ENCODE measurements around the gene LAMB1. TPM values are rescaled to one million over a fixed set of nuclear protein-coding genes. Genes with fewer than 3 reads are reported as not detected.

LAMB1 gene
- total RNA-seq, 3 donors from 2014 or later = 115 to 324 (median 300) TPM

GRCh38 chr7:108028111-108028510, 25.1 kb upstream of the LAMB1 start:
- Histone ChIP-seq H3K9me3 (no peaks in the 10 kb centered on the region), H3K27ac (no peak overlapping the region), H3K27me3 (no peaks in the 10 kb centered on the region), H3K4me3 (no peak overlapping the region), H3K36me3 (no peaks in the 10 kb centered on the region), H3K4me1 (no peaks in the 10 kb centered on the region)
- no peak for DNase-seq (ENCODE audit: low spot score in 2 of 2)
- TF ChIP-seq POLR2A (IDR thresholded peaks at IDR 0.05) (no peak), CTCF (IDR thresholded peaks at IDR 0.05) (no peak), POLR2AphosphoS5 (IDR thresholded peaks at IDR 0.05) (no peak)
- intact Hi-C loops (cut with DNase I; ENCODE audit: low total_unique reads) = no loop called here

GRCh38 chr7:108027239-108027638, 24.3 kb upstream of the LAMB1 start:
- H3K4me1 ChIP-seq = no peaks in the 10 kb centered on the region
- H3K27me3 ChIP-seq = no peaks in the 10 kb centered on the region
- H3K9me3 ChIP-seq = no peaks in the 10 kb centered on the region
- TF ChIP-seq POLR2A (IDR thresholded peaks at IDR 0.05) = no peak
- TF ChIP-seq CTCF (IDR thresholded peaks at IDR 0.05) = no peak
- TF ChIP-seq POLR2AphosphoS5 (IDR thresholded peaks at IDR 0.05) = no peak
- H3K27ac ChIP-seq = no peak overlapping the region
- no peak overlapping the region for H3K4me3 ChIP-seq
- no peak for DNase-seq (ENCODE audit: low spot score in 2 of 2)
- H3K36me3 ChIP-seq = no peaks in the 10 kb centered on the region
- intact Hi-C loops (cut with DNase I; ENCODE audit: low total_unique reads) = no loop called here

- no peaks in the 10 kb centered on the region for H3K36me3 ChIP-seq
- intact Hi-C loops (cut with DNase I; ENCODE audit: low total_unique reads) = no loop called here
- TF ChIP-seq POLR2A (IDR thresholded peaks at IDR 0.05) = no peak
- no peak for TF ChIP-seq POLR2AphosphoS5 (IDR thresholded peaks at IDR 0.05)
- TF ChIP-seq CTCF (IDR thresholded peaks at IDR 0.05) = no peak
- no peak overlapping the region for H3K4me3 ChIP-seq
- no peaks in the 10 kb centered on the region for H3K27me3 ChIP-seq
- H3K9me3 ChIP-seq = no peaks in the 10 kb centered on the region
- H3K27ac ChIP-seq = no peak overlapping the region
- DNase-seq (ENCODE audit: low spot score in 2 of 2) = no peak
- H3K4me1 ChIP-seq = no peaks in the 10 kb centered on the region
These were observed 23.7 kb upstream of the LAMB1 start for GRCh38 chr7:108026647-108027046.

- H3K4me3 ChIP-seq = no peak overlapping the region
- DNase-seq (ENCODE audit: low spot score in 2 of 2) = no peak
- TF ChIP-seq POLR2A (IDR thresholded peaks at IDR 0.05) = no peak
- H3K4me1 ChIP-seq = no peaks in the 10 kb centered on the region
- H3K27ac ChIP-seq = no peak overlapping the region
- intact Hi-C loops (cut with DNase I; ENCODE audit: low total_unique reads) = no loop called here
- no peaks in the 10 kb centered on the region for H3K27me3 ChIP-seq
- H3K36me3 ChIP-seq = no peaks in the 10 kb centered on the region
- no peaks in the 10 kb centered on the region for H3K9me3 ChIP-seq
These were observed 23.2 kb upstream of the LAMB1 start for GRCh38 chr7:108026116-108026515.

GRCh38 chr7:108024538-108024937, 21.6 kb upstream of the LAMB1 start:
- TF ChIP-seq POLR2AphosphoS5 (IDR thresholded peaks at IDR 0.05) = no peak
- no peak for TF ChIP-seq POLR2A (IDR thresholded peaks at IDR 0.05)
- TF ChIP-seq CTCF (IDR thresholded peaks at IDR 0.05) = no peak
- H3K9me3 ChIP-seq = no peaks in the 10 kb centered on the region
- DNase-seq (ENCODE audit: low spot score in 2 of 2) = no peak
- H3K36me3 ChIP-seq = no peaks in the 10 kb centered on the region
- no peaks in the 10 kb centered on the region for H3K27me3 ChIP-seq
- H3K27ac ChIP-seq = no peak overlapping the region
- H3K4me1 ChIP-seq = no peaks in the 10 kb centered on the region
- intact Hi-C loops (cut with DNase I; ENCODE audit: low total_unique reads) = no loop called here
- no peak overlapping the region for H3K4me3 ChIP-seq

- DNase-seq (ENCODE audit: low spot score in 2 of 2) = no peak
- Histone ChIP-seq H3K4me3 (no peak overlapping the region), H3K27ac (no peak overlapping the region)
These were observed 17.6 kb upstream of the LAMB1 start for GRCh38 chr7:108020585-108020984.

More at GRCh38 chr7:108020585-108020984, 17.6 kb upstream of the LAMB1 start:
- no peak for TF ChIP-seq POLR2A (IDR thresholded peaks at IDR 0.05)
- Histone ChIP-seq H3K9me3 (no peaks in the 10 kb centered on the region), H3K27me3 (no peaks in the 10 kb centered on the region), H3K36me3 (no peaks in the 10 kb centered on the region), H3K4me1 (no peaks in the 10 kb centered on the region)
- intact Hi-C loops (cut with DNase I; ENCODE audit: low total_unique reads) = no loop called here

All from breast epithelium (tissue), 4 donors.